Activated CD8-positive, alpha-beta T cell treated with anti-CD3 and anti-CD28 coated beads, Interleukin-2, amount 10 ng/mL, durations not matched to agents 7 days and 5 days (primary cell): ENCODE data around the gene GRIA4. TPM values are rescaled to one million over a fixed set of nuclear protein-coding genes. Genes with fewer than 3 reads are reported as not detected.

Source experiments
- ATAC-seq: fragments of 150-1000 bp; cut with Tn5 transposase; one replicate; pipeline ENCODE4 v1.10.0; 2021; ENCODE audit warnings: moderate library complexity
- CTCF ChIA-PET: fragments of 350-600 bp; sonication (Branson Sonifier 250); formaldehyde crosslinking; loops from one replicate; lab custom pipeline; 2021; ENCODE audit warnings: antibody characterized with exemption; lab: Charles Lee
- POLR2A ChIA-PET: fragments of 350-600 bp; sonication (Branson Sonifier 250); formaldehyde crosslinking; loops from one replicate; lab custom pipeline; 2021; ENCODE audit warnings: antibody characterized with exemption; lab: Charles Lee
- DNase-seq: peaks from one replicate; pipeline ENCODE4 v3.0.0-alpha.2; 2020
- H3K27ac Mint-ChIP-seq: one replicate; pipeline ENCODE4 v1.8.0; 2021; ENCODE audit warnings: mild to moderate bottlenecking, mixed read lengths
- H3K27me3 Mint-ChIP-seq: one replicate; pipeline ENCODE4 v1.8.0; 2021; ENCODE audit warnings: low read depth, mixed read lengths
- H3K36me3 Mint-ChIP-seq: one replicate; pipeline ENCODE4 v1.8.0; 2021; ENCODE audit warnings: low read depth, mixed read lengths
- H3K4me1 Mint-ChIP-seq: one replicate; pipeline ENCODE4 v1.8.0; 2021; ENCODE audit warnings: low read depth, mixed read lengths
- H3K4me3 Mint-ChIP-seq: one replicate; pipeline ENCODE4 v1.8.0; 2021; ENCODE audit warnings: mild to moderate bottlenecking, mixed read lengths
- H3K9me3 Mint-ChIP-seq: one replicate; pipeline ENCODE4 v1.8.0; 2022; ENCODE audit warnings: mixed read lengths; ENCODE audit not compliant: insufficient read depth
- total RNA-seq, 2 experiments: library from RNA; stranded (reverse); gene quantifications; one replicate each; pipeline ENCODE4 v1.2.3, GENCODE V29; 2021

Gene GRIA4
- total RNA-seq, 2 experiments from 2014 or later: not detected

DNA sequence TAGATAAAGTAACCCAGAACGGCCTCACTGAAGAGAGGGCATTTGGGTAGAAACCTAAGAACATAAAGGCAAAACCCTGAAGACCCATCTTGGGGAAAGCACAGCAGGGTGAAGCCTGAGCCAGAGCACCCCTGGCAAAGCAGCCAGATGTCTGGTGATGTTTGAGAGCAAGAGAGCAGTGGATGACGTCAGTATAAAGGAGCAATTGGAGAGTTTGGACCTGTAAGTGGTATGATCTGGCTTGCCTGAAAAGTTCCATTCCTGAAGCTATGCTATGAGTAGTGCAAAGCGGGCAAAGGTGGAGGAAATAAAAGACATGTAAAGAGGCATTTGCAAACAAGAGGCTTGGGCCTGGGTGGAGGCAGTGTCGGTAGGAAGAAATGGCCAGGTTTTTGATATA, 244.4 kb downstream of the GRIA4 start:
- H3K4me1 Mint-ChIP-seq: no peaks in the 10 kb centered on the region
- H3K9me3 Mint-ChIP-seq: no peaks in the 10 kb centered on the region
- no peak overlapping the region for H3K27ac Mint-ChIP-seq
- H3K27me3 Mint-ChIP-seq: no peaks in the 10 kb centered on the region
- H3K36me3 Mint-ChIP-seq: no peaks in the 10 kb centered on the region
- DNase-seq (no peak), ATAC-seq (no peak)
- no peak overlapping the region for H3K4me3 Mint-ChIP-seq
- ChIA-PET CTCF (interaction anchor here (1.2 kb wide), 1 partner anchor 9 kb away, joined by 5 read pairs; no protein-coding TSS in a partner anchor), POLR2A (no interaction called here)

DNA sequence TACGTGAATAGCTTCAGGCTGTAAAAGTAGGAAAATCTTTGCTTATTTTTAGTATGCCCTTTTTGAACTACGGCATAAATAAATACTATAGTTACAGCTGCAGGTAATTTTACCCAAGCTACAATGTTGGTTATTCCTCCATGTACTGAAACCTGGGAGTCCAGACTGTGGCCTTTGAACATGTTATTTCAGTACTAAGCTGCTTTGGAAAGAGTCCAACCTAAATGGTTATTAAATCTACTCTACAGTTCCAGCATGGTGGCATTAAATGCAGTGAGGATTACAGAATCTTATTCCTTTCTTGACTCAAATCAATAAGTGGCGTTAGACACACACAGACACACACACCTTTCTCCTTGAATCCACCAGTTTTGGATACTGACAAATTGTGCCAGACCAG, 247.1 kb downstream of the GRIA4 start:
- no peak overlapping the region for H3K27ac Mint-ChIP-seq
- no peak for ATAC-seq

DNA sequence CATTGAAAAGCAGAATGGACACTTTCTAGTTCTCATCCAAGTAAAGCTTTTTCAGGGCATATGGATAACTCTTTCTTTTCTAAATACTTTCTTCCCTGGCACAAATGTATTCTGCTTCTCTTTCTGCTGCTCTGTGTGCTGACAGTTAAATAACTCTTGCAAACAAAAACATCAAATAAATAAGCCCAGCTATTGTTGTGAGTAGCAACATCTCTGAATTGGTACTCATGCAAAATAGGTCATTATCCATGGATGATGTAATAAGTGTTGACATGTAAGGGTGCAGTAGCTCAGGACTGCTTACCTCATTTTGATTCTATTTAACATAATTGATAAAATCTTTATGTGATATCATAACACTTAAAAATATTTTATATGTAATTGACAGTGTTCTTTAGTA, 247.9 kb downstream of the GRIA4 start:
- Mint-ChIP-seq H3K36me3 (no peaks in the 10 kb centered on the region), H3K4me3 (no peak overlapping the region), H3K9me3 (no peaks in the 10 kb centered on the region), H3K4me1 (no peaks in the 10 kb centered on the region), H3K27ac (no peak overlapping the region), H3K27me3 (no peaks in the 10 kb centered on the region)
- ChIA-PET CTCF (no interaction called here), POLR2A (no interaction called here)
- no peak for DNase-seq
- no peak for ATAC-seq

More for the DNA sequence above, 247.1 kb downstream of the GRIA4 start:
- H3K4me3 Mint-ChIP-seq: no peak overlapping the region
- CTCF ChIA-PET: no interaction called here
- POLR2A ChIA-PET: no interaction called here
- DNase-seq: no peak
- H3K36me3 Mint-ChIP-seq: no peaks in the 10 kb centered on the region
- no peaks in the 10 kb centered on the region for H3K27me3 Mint-ChIP-seq
- no peaks in the 10 kb centered on the region for H3K4me1 Mint-ChIP-seq
- H3K9me3 Mint-ChIP-seq: no peaks in the 10 kb centered on the region

DNA sequence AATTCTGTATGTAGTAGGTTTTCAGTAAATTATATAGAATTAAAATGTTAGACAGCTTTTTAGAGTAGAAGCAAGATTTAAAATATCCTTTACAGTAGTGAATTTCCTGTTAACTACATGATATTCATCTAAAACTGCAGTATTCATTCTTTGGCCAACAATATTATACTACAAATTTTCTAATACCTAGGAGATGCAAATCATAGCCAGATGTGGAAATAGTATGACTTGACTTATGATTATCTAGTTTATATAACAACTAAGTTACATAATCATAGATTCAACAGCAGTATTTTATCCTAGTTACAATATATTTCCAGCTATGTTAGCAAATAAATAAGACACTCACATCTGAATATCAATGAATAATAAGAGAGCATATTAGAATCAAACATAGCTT, 249.0 kb downstream of the GRIA4 start:
- POLR2A ChIA-PET: no interaction called here
- CTCF ChIA-PET: no interaction called here
- Mint-ChIP-seq H3K27me3 (no peaks in the 10 kb centered on the region), H3K27ac (no peak overlapping the region), H3K4me1 (no peaks in the 10 kb centered on the region), H3K9me3 (no peaks in the 10 kb centered on the region), H3K4me3 (no peak overlapping the region), H3K36me3 (no peaks in the 10 kb centered on the region)
- no peak for ATAC-seq
- no peak for DNase-seq

DNA sequence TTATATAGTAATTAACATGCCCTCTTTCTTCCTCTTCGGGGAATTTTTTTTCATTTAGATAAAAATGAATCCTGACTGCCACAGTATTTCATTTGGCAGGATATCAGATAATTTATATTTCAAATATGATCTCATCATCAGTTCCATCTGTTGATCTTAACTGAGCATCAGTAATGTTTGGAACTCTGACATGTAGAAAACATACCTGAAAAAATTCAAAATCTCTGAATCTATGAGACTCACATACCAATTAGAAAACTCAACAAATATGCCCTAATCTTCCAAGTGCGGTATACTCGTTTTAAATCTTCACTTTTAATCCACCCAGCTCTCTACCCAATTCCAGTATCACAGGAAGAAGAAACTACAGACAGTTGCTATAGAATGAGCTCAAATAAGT, 250.2 kb downstream of the GRIA4 start:
- CTCF ChIA-PET: no interaction called here
- no peaks in the 10 kb centered on the region for H3K9me3 Mint-ChIP-seq
- POLR2A ChIA-PET: no interaction called here
- no peaks in the 10 kb centered on the region for H3K27me3 Mint-ChIP-seq
- H3K4me3 Mint-ChIP-seq: no peak overlapping the region
- no peak overlapping the region for H3K27ac Mint-ChIP-seq
- H3K36me3 Mint-ChIP-seq: no peaks in the 10 kb centered on the region
- DNase-seq (no peak), ATAC-seq (no peak)
- no peaks in the 10 kb centered on the region for H3K4me1 Mint-ChIP-seq

DNA sequence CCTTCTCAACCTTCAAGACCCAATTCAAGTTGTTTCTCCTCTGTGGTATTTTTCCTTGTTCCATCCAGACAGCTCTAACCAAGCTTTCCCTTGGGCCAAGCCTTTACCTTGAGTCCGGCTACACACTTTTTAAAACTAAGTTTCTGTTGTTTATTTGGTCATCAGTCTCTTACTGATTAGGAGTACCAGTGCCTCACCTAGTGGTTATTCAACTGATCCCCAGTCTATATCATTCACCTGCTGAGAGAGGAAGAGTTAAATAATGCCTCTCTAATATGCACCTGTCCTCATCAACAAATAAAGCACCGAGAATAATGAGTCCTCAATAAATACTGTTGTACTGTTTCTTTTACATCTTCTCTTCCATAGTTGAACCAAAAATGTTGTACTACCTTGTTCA, 251.4 kb downstream of the GRIA4 start:
- POLR2A ChIA-PET: no interaction called here
- CTCF ChIA-PET: no interaction called here

DNA sequence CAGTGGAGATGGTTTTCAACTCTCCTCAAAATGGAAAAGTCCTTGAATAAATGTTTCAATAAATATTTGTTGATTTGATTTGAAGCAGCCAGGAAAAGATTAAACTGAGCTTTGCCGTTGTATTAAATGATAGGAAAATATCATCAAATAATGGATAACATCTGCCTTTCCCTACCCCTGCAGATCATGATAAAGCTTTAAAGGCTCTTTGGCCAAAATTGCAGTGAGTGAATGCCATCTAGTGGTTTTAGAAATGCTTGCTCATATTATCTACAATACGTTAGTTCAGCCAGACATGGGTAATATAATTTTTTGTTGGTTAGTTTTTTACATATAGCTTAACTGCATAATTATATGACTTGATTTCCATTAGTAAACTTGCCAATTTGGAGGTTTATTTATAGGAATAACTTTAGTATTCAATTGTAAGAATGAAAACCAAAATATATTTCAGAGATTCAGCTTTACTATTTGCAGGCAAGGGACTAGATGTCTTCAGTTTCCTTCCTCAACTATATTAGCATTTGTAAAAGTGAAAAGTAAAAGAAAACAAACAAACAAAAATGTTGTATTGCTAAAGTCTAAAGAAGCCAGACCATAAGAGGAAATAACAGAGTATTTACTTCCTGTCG, 253.0 kb downstream of the GRIA4 start:
- H3K27ac Mint-ChIP-seq: no peak overlapping the region
- H3K9me3 Mint-ChIP-seq: no peaks in the 10 kb centered on the region
- H3K4me3 Mint-ChIP-seq: no peak overlapping the region
- ATAC-seq (no peak), DNase-seq (no peak)
- H3K36me3 Mint-ChIP-seq: no peaks in the 10 kb centered on the region
- no peaks in the 10 kb centered on the region for H3K4me1 Mint-ChIP-seq
- ChIA-PET CTCF (interaction anchor here (1.2 to 1.6 kb wide), 2 partner anchors 9 to 82 kb away, joined by 3 to 5 read pairs; no protein-coding TSS in a partner anchor), POLR2A (no interaction called here)
- no peaks in the 10 kb centered on the region for H3K27me3 Mint-ChIP-seq

More for the DNA sequence above, 251.4 kb downstream of the GRIA4 start:
- Mint-ChIP-seq H3K36me3 (no peaks in the 10 kb centered on the region), H3K4me1 (no peaks in the 10 kb centered on the region), H3K4me3 (no peak overlapping the region), H3K27me3 (no peaks in the 10 kb centered on the region), H3K27ac (no peak overlapping the region), H3K9me3 (no peaks in the 10 kb centered on the region)
- ATAC-seq: no peak
- DNase-seq: no peak

DNA sequence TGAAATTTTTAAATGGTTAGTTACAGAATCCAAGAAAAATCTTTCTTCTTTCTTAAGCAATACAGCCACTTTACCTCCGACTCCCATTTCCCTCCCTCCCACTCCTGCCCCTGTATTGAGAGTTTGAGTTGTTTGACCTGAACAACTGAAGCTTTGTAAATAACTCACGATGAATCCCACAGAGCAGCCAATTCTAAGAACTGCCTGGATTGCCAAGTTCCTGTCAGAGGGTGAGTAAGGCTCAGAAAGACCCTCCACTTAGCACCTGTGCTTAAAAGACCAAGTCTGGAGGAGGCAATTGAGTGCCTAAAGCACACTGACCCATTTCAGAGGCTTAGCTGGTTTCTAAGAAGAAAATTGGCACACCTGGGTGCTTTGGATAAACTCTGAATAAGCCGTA, 253.7 kb downstream of the GRIA4 start:
- H3K36me3 Mint-ChIP-seq: no peaks in the 10 kb centered on the region
- no peaks in the 10 kb centered on the region for H3K9me3 Mint-ChIP-seq
- H3K4me1 Mint-ChIP-seq: no peaks in the 10 kb centered on the region
- no peak for DNase-seq
- ChIA-PET CTCF (interaction anchor here (1.6 kb wide), 1 partner anchor 10 kb away, joined by 5 read pairs; no protein-coding TSS in a partner anchor), POLR2A (no interaction called here)
- H3K27me3 Mint-ChIP-seq: no peaks in the 10 kb centered on the region
- no peak for ATAC-seq
- no peak overlapping the region for H3K4me3 Mint-ChIP-seq
- no peak overlapping the region for H3K27ac Mint-ChIP-seq

DNA sequence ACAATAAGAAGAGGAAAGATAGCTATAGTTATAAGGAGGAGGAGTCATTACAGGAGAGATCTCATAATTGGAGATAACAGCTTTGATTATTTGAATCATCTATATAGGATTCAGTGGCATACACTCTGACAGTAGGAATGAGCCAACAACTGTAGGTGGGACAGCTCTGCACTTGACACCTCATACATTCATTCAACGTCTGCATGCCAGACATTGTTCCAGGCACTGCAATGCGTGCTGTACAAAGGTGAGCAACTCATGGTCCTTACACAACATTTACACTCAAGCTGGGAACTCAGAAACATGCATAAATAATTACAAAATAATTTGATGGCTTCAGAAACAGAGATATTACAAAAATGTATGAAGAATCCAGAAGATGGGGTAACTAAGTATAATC, 257.9 kb downstream of the GRIA4 start:
- Mint-ChIP-seq H3K36me3 (no peaks in the 10 kb centered on the region), H3K4me1 (no peaks in the 10 kb centered on the region), H3K9me3 (no peaks in the 10 kb centered on the region), H3K27me3 (no peaks in the 10 kb centered on the region), H3K27ac (no peak overlapping the region), H3K4me3 (no peak overlapping the region)
- CTCF ChIA-PET: no interaction called here
- ATAC-seq (no peak), DNase-seq (no peak)
- POLR2A ChIA-PET: no interaction called here

DNA sequence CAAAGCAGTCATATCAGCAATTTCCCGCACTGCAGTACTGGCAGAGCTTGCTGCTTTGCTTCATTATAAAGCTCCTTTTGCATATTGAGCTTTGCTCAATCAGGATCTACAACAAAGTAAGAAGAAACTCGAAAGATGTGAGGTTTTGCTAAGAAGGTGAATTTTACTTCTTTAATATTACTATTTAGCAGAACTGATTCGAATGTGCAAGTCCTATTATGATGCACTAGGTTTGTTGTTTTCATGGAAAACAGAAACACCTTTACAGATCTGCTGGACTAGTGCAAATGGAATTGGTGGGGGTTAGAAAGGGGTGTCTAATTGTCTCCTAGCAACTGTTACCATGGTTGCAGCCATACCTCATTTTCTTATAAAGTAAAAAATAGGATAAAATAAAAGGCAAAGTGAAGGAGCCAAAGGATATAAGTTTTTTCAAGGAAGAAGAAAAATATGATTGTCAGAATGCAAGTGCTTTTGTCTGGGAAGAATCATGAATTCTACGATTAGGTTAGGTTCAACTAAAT, 259.0 kb downstream of the GRIA4 start:
- H3K4me3 Mint-ChIP-seq: no peak overlapping the region
- no peak for DNase-seq
- H3K27me3 Mint-ChIP-seq: no peaks in the 10 kb centered on the region
- no peak for ATAC-seq
- H3K27ac Mint-ChIP-seq: no peak overlapping the region
- ChIA-PET CTCF (no interaction called here), POLR2A (no interaction called here)
- H3K9me3 Mint-ChIP-seq: no peaks in the 10 kb centered on the region
- H3K4me1 Mint-ChIP-seq: no peaks in the 10 kb centered on the region
- H3K36me3 Mint-ChIP-seq: no peaks in the 10 kb centered on the region

DNA sequence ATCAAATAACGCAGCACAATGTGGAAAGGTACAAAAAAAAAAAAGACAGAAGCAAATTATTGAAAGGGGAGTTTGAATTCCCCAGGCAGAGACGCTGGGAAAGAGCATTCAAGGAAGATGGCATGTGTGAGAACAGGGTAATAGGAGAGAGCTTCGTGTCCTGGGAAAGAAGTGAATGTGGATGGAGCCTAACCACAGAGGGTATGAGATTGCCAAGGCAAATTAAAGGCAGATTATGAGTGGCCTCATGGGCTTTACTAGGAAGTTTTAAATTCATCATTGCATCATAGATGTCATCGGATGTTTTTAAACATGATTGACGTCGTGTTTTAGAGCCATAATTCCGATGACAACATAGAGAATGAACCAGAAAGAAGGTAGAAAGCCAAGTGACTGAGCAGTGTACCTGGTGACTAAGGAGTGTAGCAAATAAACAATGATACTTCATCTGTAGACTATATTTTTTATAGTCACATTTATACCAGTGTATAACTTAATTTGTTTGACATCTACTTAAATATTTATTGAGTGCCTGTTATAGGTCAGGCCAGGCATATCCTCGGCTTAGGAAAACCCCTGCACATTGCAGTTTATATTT, 260.7 kb downstream of the GRIA4 start:
- Mint-ChIP-seq H3K27me3 (no peaks in the 10 kb centered on the region), H3K36me3 (no peaks in the 10 kb centered on the region), H3K4me1 (no peaks in the 10 kb centered on the region), H3K9me3 (no peaks in the 10 kb centered on the region), H3K27ac (no peak overlapping the region), H3K4me3 (no peak overlapping the region)
- ChIA-PET POLR2A (no interaction called here), CTCF (no interaction called here)
- no peak for ATAC-seq
- DNase-seq: no peak

DNA sequence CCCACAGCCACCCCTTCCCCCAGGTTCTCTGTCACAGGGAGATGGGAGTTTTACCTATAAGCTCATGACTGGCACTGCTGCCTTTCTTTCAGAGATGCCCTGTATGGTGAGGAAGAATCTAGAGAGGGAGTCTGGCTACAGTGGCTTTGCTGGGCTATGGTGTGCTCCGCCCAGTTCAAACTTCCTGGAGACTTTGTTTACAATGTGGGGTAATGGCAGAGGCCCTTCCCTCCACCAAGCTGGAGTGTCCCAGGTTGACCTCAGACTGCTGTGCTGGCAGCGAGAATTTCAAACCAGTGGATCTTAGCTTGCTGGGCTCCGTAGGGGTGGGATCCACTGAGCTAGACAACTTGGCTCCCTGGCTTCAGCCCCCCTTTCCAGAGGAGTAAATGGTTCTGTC, 268.6 kb downstream of the GRIA4 start:
- ChIA-PET POLR2A (no interaction called here), CTCF (no interaction called here)
- Mint-ChIP-seq H3K9me3 (no peaks in the 10 kb centered on the region), H3K27me3 (no peaks in the 10 kb centered on the region), H3K4me3 (no peak overlapping the region), H3K27ac (no peak overlapping the region), H3K4me1 (no peaks in the 10 kb centered on the region), H3K36me3 (no peaks in the 10 kb centered on the region)
- DNase-seq: no peak
- no peak for ATAC-seq
